Right ventricle myocardium inferior (tissue), 1 donor: ENCODE measurements around the gene WNT9A. TPM values are rescaled to one million over a fixed set of nuclear protein-coding genes. Genes with fewer than 3 reads are reported as not detected.
"Not testable (repeated sequence)": the region's sequence is repeated elsewhere in the genome, so short reads cannot be mapped to it uniquely, and the experiment has no call there.

ENCODE experiments used
- ATAC-seq: fragments of 200-7000 bp; cut with Tn5 transposase; one replicate; pipeline ENCODE4 v1.9.1; 2020; ENCODE audit warnings: mild to moderate bottlenecking, moderate library complexity
- DNase-seq: peaks from one replicate; pipeline ENCODE4 v3.0.0; 2021; ENCODE audit errors: missing footprints
- intact Hi-C: fragments of 100-400 bp; cut with DNase I; formaldehyde crosslinking; loops from one replicate; pipeline ENCODE4 v1.11.0; 2022
- long read RNA-seq: library from polyadenylated mRNA; unstranded; transcript quantifications from one replicate; pipeline ENCODE4 v2.0.0, GENCODE V29; 2021
- total RNA-seq: library from RNA; stranded (reverse); fragmentation: NEBNext Ultra II Directional; extraction: Animal tissue kit (Norgen Biotek cat#: 25700); gene quantifications from one replicate; pipeline ENCODE4 v1.2.1, GENCODE V29; 2021
- donor health status: DM: no; HTN: yes; CAD: no; lungs with severe emphysema.

Gene WNT9A, protein sequence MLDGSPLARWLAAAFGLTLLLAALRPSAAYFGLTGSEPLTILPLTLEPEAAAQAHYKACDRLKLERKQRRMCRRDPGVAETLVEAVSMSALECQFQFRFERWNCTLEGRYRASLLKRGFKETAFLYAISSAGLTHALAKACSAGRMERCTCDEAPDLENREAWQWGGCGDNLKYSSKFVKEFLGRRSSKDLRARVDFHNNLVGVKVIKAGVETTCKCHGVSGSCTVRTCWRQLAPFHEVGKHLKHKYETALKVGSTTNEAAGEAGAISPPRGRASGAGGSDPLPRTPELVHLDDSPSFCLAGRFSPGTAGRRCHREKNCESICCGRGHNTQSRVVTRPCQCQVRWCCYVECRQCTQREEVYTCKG
- total RNA-seq = 0.73 TPM
- long read RNA-seq = 0 reads

GRCh38 chr1:227947676-227948492, at the start of gene WNT9A:
WNT9A (minus strand) TSS chr1:227947932; CDS start chr1:227947887, 45 bp downstream.
- ATAC-seq = peak; percentile 73
- intact Hi-C loops = no loop called here

DNA sequence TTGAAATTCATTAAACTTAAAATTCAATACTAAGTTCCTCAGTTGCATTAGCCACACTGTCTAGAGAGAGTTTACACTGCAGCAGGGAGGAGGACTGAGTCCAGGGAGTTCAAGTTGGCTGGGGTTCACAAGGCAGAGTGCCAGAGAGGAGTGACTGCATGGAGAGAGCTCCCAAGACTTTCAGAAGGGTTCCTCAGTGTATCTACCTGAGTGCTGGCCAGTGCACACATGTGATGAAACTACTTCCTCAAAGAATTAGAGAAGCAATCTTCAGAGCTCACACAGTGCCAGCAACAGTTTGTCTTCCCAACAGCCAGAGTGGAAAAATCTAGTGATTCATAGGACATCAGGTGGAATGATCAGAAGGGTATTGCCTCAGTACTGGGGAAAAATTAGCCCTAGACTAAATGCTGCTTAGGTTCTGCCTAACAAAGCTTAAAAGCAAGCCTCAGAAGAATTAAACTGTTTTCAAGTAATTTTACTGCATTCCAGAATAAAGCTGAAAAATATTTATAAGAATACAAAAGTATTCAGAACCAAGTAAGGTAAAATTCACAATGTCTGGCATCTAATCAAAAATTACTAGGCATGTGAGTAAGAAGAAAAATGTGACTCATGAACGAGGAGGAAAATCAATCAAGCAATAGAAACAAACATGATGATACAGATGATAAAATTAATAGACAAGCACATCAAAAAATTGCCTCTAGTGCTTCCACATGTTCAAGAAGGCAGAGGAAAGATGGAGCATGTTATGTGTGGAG, 48.6 kb upstream of the WNT9A start:
- intact Hi-C loops = no loop called here
- ATAC-seq = no peak
- DNase-seq = no peak

More at GRCh38 chr1:227947676-227948492, at the start of gene WNT9A:
- DNase-seq = peak; percentile 75

DNA sequence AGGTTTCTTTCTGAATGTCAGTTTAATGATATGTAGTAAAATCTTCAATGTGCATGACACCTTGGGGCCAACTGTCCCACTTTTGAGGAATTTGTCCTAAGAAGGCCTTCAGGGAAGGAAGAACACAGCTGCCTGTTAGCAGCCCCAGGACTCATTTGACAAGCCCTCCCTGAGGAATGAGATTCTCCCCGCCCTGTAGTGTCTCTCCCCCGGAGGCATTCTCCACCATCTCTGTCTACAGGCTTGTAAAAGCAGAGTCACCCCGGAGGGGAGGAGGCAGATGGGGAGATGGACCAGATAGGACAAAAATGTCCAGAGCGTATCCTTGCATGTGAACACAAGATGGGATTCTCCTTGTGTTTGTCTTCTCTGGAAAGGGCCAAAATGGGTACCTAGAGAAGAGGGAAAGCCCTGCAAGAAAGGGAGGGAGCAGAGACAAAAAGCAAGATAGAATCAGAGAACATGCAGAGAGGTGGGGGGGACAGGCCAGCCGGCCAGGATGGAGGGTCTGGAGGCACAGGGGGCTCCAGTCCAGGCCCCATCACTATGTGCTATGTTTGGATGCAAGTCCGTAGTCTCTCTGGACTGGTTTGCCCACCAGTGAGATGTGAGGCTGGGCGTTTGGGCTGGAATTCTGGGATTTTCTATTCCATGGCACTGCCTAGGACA, 47.0 kb upstream of the WNT9A start:
- DNase-seq (no peak), ATAC-seq (no peak)
- intact Hi-C loops = no loop called here

- intact Hi-C loops = no loop called here
These were observed 39.4 kb upstream of the WNT9A start for GRCh38 chr1:227987181-227987580.

DNA sequence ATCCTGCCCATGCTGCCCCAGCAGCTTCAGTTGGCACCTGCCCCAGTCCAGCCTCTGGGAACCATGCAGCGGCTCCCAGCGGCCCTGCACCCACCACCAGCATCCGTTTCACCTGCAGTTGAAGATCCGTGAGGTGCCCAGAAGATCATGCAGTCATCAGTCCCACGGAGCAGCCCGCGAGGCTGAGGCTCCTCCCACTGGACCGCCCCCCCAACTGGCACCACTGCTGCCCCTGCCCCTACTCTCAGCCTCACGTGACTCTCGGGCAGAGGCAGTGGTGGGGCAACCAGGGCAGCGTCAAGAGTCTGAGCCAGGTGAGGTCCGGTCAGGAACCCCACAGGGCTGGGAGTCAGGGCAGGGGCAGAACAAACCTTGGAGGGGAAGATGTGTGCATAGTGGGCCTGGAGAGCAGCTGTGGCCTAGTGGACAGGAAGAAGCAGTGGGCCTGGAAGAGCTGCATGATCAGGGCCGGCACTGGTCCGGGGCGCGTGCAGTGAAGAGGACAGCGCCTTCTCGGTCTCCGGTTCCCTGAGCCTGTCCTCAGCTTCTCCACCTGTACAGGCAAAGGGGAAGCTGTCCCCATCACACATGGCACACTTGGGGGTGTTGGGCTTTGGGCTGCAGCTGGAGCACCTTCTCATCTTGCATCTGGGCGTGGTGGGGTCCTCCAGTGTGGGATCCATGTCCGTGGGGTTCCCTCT, 28.0 kb upstream of the WNT9A start:
- DNase-seq, ATAC-seq, intact Hi-C loops: not testable (repeated sequence)

More at GRCh38 chr1:227987181-227987580, 39.4 kb upstream of the WNT9A start:
- no peak for ATAC-seq
- DNase-seq = no peak

- ATAC-seq, intact Hi-C loops, DNase-seq: not testable (repeated sequence)
These were observed 26.1 kb upstream of the WNT9A start for GRCh38 chr1:227973724-227974288.

GRCh38 chr1:227972843-227973374, 25.2 kb upstream of the WNT9A start:
- intact Hi-C loops, DNase-seq, ATAC-seq: not testable (repeated sequence)

DNA sequence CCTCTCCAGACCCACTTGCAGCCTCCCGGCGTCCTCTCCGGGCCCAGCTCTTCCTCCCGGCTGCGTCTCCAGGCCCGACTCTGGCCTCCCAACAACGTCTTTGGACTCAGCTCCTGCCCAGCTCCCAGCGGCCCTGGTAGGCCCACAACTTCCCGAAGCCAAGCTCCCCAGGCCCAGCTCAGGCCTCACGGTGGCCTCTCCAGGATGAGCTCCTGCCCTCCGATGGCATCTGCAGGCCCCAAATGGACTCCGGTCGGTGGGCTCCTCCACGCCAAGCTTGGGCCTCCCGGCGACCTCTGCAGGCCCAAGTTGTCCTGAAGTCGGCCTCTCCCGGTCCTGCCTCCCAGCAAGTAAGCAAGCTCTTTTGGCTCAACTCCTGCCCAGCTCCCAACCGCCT, 24.5 kb upstream of the WNT9A start:
- DNase-seq, intact Hi-C loops, ATAC-seq: not testable (repeated sequence)

- DNase-seq, ATAC-seq, intact Hi-C loops: not testable (repeated sequence)
These were observed 24.0 kb upstream of the WNT9A start for GRCh38 chr1:227971643-227972282.

DNA sequence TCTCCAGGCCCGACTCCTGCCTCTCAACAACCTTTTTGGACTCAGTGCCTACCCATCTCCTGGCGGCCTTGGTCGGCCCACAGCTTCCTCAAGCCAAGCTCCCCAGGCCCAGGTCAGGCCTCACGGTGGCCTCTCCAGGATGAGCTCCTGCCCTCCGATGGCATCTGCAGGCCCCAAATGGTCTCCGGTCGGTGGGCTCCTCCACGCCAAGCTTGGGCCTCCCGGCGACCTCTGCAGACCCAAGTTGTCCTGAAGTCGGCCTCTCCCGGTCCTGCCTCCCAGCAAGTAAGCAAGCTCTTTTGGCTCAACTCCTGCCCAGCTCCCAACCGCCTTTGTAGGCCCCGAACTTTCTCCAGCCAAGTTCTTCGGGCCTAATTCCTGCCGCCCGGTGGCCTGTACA, 23.5 kb upstream of the WNT9A start:
- DNase-seq, ATAC-seq, intact Hi-C loops: not testable (repeated sequence)

- intact Hi-C loops, ATAC-seq, DNase-seq: not testable (repeated sequence)
These were observed 22.6 kb upstream of the WNT9A start for GRCh38 chr1:227970076-227970995.

DNA sequence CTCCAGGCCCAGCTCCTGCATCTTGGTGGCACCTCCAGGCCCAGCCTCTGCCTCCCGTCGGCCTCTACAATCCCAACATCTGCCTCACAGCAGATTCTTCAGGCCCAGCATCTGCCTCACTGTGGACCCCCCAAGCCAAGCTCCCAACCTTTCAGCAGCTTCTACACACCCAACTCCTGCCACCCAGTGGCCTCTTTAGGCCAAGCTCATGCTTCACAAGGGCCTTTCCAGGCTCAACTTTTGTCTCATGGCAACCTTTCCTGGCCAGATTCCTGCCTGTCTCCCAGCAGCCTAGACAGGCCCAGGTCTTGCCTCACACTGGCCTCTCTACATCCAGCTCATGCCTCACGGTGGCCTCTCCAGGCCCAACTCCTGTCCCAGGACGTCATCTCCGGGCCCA, 20.1 kb upstream of the WNT9A start:
- intact Hi-C loops, DNase-seq, ATAC-seq: not testable (repeated sequence)

DNA sequence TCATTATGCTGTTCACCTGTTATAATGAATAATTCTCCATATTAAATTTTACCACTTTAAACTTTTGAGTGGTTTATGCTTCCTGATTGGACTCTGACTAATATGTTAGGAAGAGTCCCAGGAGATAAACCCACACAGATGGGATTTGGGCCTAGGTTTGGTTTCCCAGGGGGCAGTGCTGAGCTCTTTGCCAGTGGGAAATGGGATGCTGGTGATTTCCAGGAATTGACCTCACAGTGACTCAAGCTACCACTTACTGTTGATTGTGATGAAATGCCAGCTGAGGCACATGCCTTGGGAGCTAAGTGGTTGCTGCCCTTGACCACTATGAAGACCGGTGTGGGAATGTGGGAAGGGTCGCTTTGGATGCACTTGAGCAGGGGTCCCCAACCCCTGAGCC, 19.0 kb upstream of the WNT9A start:
- DNase-seq, intact Hi-C loops, ATAC-seq: not testable (repeated sequence)

DNA sequence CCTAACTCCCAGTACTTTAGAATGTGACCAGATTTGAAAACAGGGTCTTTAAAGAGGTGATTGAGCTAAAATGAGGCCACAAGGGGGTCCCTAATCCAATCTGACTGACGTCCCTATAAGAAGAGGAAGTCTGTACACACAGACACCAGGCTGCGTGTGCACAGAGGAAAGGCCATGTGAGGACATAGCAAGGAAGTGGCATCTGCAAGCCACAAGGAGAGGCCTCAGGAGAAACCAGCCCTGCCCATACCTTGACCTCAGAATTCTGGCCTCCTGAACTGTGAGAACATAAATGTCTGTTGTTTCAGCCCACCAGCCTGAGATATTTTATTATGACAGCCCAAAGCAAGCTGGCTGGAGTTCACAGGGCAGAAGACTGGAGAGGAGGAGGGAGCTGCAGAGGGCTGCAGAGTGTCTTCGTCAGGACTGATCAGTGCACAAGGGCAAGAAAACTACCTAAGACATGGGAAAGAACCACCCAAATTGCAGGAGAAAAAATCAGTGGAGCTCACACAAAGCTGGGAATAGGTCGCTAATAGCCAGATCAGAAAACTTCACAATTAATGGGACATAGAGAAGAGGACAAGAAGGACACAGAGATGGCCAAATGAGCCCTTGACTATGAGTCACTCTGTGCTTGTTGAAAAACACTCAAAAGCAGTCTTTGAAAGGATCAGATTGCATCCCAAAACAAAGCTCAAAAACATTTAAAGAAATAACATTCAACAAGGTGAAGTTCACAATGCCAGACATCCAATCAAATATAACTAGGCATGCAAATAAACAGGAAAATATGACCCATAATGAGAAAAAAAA, 14.1 kb upstream of the WNT9A start:
- intact Hi-C loops = no loop called here
- DNase-seq (no peak), ATAC-seq (no peak)

- DNase-seq (no peak), ATAC-seq (no peak)
- intact Hi-C loops = no loop called here
These were observed 11.7 kb upstream of the WNT9A start for GRCh38 chr1:227959325-227959860.
